HepG2 (cell line): ENCODE results near the gene ARL6IP4. TPM values are rescaled to one million over a fixed set of nuclear protein-coding genes. Genes with fewer than 3 reads are reported as not detected.

Source experiments
- ETV6 ChIP-seq: sonication (generic); formaldehyde crosslinking; conservative IDR thresholded peaks from 2 replicates; pipeline ENCODE4 v1.4.0; 2020; ENCODE audit warnings: missing genetic modification reagents
- GATA4 ChIP-seq: sonication (generic); IDR thresholded peaks from 2 replicates; pipeline ENCODE4 v1.6.1; 2016; ENCODE audit warnings: antibody characterized with exemption, low read depth, borderline replicate concordance
- GATAD1 ChIP-seq: IDR thresholded peaks from 2 replicates; pipeline ENCODE4 v1.6.1; 2016; ENCODE audit warnings: missing genetic modification reagents, missing compliant biosample characterization
- MXI1 ChIP-seq: IDR thresholded peaks from 3 replicates; pipeline ENCODE4 v1.6.1; 2012; ENCODE audit warnings: low read depth, low read length, inconsistent platforms, borderline replicate concordance
- NCOA2 ChIP-seq: sonication (generic); formaldehyde crosslinking; IDR thresholded peaks from 2 replicates; pipeline ENCODE4 v1.8.0; 2022; ENCODE audit warnings: inconsistent platforms
- NFKBIZ ChIP-seq: IDR thresholded peaks from 2 replicates; pipeline ENCODE4 v1.6.1; 2018; ENCODE audit warnings: missing genetic modification reagents, missing compliant biosample characterization
- SAP130 ChIP-seq: IDR thresholded peaks from 2 replicates; pipeline ENCODE4 v1.6.1; 2016; ENCODE audit warnings: low read depth
- SOX13 ChIP-seq, 3 experiments: fragments of 450-650 bp in 1 of 3; sonication (generic) in 1 of 3; formaldehyde crosslinking in 1 of 3; IDR thresholded peaks in 2 of 3; conservative IDR thresholded peaks in 1 of 3; 2 replicates each; pipeline versions ENCODE4 v1.5.0 to v1.6.1; 2016 to 2020; ENCODE audit warnings: antibody characterized with exemption in 1 of 3, mild to moderate bottlenecking in 1 of 3, missing compliant biosample characterization in 1 of 3, missing genetic modification reagents in 1 of 3, moderate library complexity in 1 of 3
- SP5 ChIP-seq: IDR thresholded peaks from 2 replicates; pipeline ENCODE4 v1.6.1; 2016; ENCODE audit warnings: low read depth, borderline replicate concordance
- ZFP37 ChIP-seq: sonication (generic); formaldehyde crosslinking; IDR thresholded peaks from 2 replicates; pipeline ENCODE4 v1.4.0; 2020; ENCODE audit warnings: missing genetic modification reagents, borderline replicate concordance
- ZNF12 ChIP-seq: sonication (generic); formaldehyde crosslinking; IDR thresholded peaks from 2 replicates; pipeline ENCODE4 v1.5.0; 2020; ENCODE audit warnings: missing genetic modification reagents
- ZNF557 ChIP-seq: sonication (generic); formaldehyde crosslinking; IDR thresholded peaks from 2 replicates; pipeline ENCODE4 v1.4.0; 2020; ENCODE audit warnings: missing genetic modification reagents
- ZNF572 ChIP-seq: sonication (generic); formaldehyde crosslinking; IDR thresholded peaks from 2 replicates; pipeline ENCODE4 v1.5.1; 2020; ENCODE audit warnings: mild to moderate bottlenecking, missing genetic modification reagents
- ZNF788 ChIP-seq: sonication (generic); formaldehyde crosslinking; IDR thresholded peaks from 2 replicates; pipeline ENCODE4 v1.5.0; 2020; ENCODE audit warnings: mild to moderate bottlenecking, missing genetic modification reagents, borderline replicate concordance
- polyA plus RNA-seq, 8 experiments: library from polyadenylated mRNA; depleted of rRNA in 3 of 8; stranded (reverse) in 7 of 8; unstranded in 1 of 8; fragments of >200 nt; fragmentation: Illumina TruSeq in 4 of 8; extraction: Trizol in 4 of 8; gene quantifications; 2 replicates each; pipeline versions ENCODE4 v1.2.1 to v1.2.3, GENCODE V29; 2011 to 2016; ENCODE audit warnings: low read depth in 4 of 8, missing spikeins in 1 of 8, mixed read lengths in 1 of 8; ENCODE audit not compliant: insufficient read depth in 1 of 8
- total RNA-seq, 5 experiments: library from RNA; depleted of rRNA; stranded (reverse); fragments of >200 nt; fragmentation: Illumina TruSeq; extraction: Trizol; gene quantifications; 2 replicates each; pipeline ENCODE4 v1.2.3, GENCODE V29; 2016; ENCODE audit warnings: low read depth in 1 of 5
- TF ChIP-seq, protein P1 (sequence below): IDR thresholded peaks from 2 replicates; pipeline ENCODE4 v1.6.1; 2016; ENCODE audit warnings: missing genetic modification reagents, missing compliant biosample characterization
- TF ChIP-seq, protein P2 (sequence below): sonication (generic); formaldehyde crosslinking; conservative IDR thresholded peaks from 2 replicates; pipeline ENCODE4 v1.8.0; 2022; ENCODE audit warnings: mild to moderate bottlenecking, moderate library complexity, missing genetic modification reagents
- TF ChIP-seq, protein P3 (sequence below): IDR thresholded peaks from 2 replicates; pipeline ENCODE4 v1.4.0; 2020; ENCODE audit warnings: mild to moderate bottlenecking, missing genetic modification reagents
- TF ChIP-seq, protein P4 (sequence below): sonication (generic); formaldehyde crosslinking; IDR thresholded peaks from 2 replicates; pipeline ENCODE4 v1.8.1; 2022; ENCODE audit warnings: low read depth, mild to moderate bottlenecking, missing genetic modification reagents
- TF ChIP-seq, protein P5 (sequence below): sonication (generic); formaldehyde crosslinking; IDR thresholded peaks from 2 replicates; pipeline ENCODE4 v1.4.0; 2020; ENCODE audit warnings: missing genetic modification reagents

The ARL6IP4 gene
- total and polyA plus RNA-seq, 2 of the 13 experiments (the other 11 are each of a cell fraction or from before 2014, with no cell fraction given): 155 to 220 TPM

DNA sequence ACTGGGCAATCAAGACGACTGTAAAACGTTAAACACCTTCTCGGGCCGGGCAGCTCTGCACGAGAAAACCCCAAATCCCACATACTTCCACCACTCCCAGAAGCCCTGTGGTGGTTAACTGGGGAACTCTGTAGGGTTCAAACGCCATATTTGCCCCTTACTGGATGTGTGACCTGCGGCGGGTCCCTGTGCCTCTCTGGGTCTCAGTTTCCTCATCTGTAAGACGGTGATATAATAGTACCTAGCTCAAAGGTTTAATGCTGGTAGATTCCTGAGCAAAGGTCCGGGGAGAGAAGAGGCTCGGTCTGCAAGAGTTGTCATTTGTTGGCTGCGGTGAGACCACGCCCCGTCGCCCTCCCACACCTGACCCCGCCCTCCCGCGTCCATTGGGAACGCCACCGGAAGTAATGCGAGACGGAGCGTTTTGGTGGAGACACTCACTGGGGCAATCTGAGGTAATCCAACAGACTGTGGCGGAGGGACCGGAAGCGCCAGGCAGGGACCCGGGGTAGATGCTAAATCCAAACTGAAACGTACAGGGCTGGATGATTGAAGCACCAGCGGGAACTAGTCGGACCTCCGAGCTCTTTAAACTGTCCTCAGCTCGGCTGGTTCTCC, 6.1 kb upstream of the ARL6IP4 start (continued):
- TF ChIP-seq, protein P1, sequence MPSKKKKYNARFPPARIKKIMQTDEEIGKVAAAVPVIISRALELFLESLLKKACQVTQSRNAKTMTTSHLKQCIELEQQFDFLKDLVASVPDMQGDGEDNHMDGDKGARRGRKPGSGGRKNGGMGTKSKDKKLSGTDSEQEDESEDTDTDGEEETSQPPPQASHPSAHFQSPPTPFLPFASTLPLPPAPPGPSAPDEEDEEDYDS (CRISPR knock-in tag): peak; percentile 94
- TF ChIP-seq, protein P2, sequence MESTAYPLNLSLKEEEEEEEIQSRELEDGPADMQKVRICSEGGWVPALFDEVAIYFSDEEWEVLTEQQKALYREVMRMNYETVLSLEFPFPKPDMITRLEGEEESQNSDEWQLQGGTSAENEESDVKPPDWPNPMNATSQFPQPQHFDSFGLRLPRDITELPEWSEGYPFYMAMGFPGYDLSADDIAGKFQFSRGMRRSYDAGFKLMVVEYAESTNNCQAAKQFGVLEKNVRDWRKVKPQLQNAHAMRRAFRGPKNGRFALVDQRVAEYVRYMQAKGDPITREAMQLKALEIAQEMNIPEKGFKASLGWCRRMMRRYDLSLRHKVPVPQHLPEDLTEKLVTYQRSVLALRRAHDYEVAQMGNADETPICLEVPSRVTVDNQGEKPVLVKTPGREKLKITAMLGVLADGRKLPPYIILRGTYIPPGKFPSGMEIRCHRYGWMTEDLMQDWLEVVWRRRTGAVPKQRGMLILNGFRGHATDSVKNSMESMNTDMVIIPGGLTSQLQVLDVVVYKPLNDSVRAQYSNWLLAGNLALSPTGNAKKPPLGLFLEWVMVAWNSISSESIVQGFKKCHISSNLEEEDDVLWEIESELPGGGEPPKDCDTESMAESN: 0 out of 2 replicates have a peak, but pooled peaks have one; percentile 8
- TF ChIP-seq ZNF12 (CRISPR knock-in tag) (peak; percentile 9; the same call in 1 of the 2 replicates), ZNF788 (CRISPR knock-in tag) (no peak; the same call in 1 of the 2 replicates), SOX13 (IDR thresholded peaks at IDR 0.05) (no peak), SOX13 (CRISPR knock-in tag; conservative IDR thresholded peaks at IDR 0.05 in 1 of 2, IDR thresholded peaks at IDR 0.05 in 1 of 2) (peak in 1 of 2 experiments; percentile 42; a peak in 1 of 4 replicates), ETV6 (CRISPR knock-in tag) (0 out of 2 replicates have a peak, but pooled peaks have one; percentile 25), NCOA2 (peak; percentile 36), SP5 (CRISPR knock-in tag) (peak; percentile 80), SAP130 (CRISPR knock-in tag) (peak; percentile 88), ZFP37 (CRISPR knock-in tag) (no peak), ZNF572 (CRISPR knock-in tag) (peak; percentile 10; the same call in 1 of the 2 replicates), MXI1 (peak; percentile 70; the same call in 2 of the 3 replicates), NFKBIZ (CRISPR knock-in tag) (no peak), GATA4 (peak; percentile 15; the same call in 1 of the 2 replicates), ZNF557 (peak; percentile 72; the same call in 1 of the 2 replicates), GATAD1 (CRISPR knock-in tag) (peak; percentile 93)
- TF ChIP-seq, protein P3, sequence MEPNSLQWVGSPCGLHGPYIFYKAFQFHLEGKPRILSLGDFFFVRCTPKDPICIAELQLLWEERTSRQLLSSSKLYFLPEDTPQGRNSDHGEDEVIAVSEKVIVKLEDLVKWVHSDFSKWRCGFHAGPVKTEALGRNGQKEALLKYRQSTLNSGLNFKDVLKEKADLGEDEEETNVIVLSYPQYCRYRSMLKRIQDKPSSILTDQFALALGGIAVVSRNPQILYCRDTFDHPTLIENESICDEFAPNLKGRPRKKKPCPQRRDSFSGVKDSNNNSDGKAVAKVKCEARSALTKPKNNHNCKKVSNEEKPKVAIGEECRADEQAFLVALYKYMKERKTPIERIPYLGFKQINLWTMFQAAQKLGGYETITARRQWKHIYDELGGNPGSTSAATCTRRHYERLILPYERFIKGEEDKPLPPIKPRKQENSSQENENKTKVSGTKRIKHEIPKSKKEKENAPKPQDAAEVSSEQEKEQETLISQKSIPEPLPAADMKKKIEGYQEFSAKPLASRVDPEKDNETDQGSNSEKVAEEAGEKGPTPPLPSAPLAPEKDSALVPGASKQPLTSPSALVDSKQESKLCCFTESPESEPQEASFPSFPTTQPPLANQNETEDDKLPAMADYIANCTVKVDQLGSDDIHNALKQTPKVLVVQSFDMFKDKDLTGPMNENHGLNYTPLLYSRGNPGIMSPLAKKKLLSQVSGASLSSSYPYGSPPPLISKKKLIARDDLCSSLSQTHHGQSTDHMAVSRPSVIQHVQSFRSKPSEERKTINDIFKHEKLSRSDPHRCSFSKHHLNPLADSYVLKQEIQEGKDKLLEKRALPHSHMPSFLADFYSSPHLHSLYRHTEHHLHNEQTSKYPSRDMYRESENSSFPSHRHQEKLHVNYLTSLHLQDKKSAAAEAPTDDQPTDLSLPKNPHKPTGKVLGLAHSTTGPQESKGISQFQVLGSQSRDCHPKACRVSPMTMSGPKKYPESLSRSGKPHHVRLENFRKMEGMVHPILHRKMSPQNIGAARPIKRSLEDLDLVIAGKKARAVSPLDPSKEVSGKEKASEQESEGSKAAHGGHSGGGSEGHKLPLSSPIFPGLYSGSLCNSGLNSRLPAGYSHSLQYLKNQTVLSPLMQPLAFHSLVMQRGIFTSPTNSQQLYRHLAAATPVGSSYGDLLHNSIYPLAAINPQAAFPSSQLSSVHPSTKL (CRISPR knock-in tag): peak; percentile 43; the same call in 1 of the 2 replicates
- TF ChIP-seq, protein P4, sequence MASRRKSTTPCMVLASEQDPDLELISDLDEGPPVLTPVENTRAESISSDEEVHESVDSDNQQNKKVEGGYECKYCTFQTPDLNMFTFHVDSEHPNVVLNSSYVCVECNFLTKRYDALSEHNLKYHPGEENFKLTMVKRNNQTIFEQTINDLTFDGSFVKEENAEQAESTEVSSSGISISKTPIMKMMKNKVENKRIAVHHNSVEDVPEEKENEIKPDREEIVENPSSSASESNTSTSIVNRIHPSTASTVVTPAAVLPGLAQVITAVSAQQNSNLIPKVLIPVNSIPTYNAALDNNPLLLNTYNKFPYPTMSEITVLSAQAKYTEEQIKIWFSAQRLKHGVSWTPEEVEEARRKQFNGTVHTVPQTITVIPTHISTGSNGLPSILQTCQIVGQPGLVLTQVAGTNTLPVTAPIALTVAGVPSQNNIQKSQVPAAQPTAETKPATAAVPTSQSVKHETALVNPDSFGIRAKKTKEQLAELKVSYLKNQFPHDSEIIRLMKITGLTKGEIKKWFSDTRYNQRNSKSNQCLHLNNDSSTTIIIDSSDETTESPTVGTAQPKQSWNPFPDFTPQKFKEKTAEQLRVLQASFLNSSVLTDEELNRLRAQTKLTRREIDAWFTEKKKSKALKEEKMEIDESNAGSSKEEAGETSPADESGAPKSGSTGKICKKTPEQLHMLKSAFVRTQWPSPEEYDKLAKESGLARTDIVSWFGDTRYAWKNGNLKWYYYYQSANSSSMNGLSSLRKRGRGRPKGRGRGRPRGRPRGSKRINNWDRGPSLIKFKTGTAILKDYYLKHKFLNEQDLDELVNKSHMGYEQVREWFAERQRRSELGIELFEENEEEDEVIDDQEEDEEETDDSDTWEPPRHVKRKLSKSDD: 0 out of 2 replicates have a peak, but pooled peaks have one; percentile 8
- TF ChIP-seq, protein P5, sequence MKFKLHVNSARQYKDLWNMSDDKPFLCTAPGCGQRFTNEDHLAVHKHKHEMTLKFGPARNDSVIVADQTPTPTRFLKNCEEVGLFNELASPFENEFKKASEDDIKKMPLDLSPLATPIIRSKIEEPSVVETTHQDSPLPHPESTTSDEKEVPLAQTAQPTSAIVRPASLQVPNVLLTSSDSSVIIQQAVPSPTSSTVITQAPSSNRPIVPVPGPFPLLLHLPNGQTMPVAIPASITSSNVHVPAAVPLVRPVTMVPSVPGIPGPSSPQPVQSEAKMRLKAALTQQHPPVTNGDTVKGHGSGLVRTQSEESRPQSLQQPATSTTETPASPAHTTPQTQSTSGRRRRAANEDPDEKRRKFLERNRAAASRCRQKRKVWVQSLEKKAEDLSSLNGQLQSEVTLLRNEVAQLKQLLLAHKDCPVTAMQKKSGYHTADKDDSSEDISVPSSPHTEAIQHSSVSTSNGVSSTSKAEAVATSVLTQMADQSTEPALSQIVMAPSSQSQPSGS (CRISPR knock-in tag): peak; percentile 82
